Smooth muscle cell of the pulmonary artery (primary cell): ENCODE measurements around the gene FGFBP3. TPM values are rescaled to one million over a fixed set of nuclear protein-coding genes. Genes with fewer than 3 reads are reported as not detected.

ENCODE experiments used
- total RNA-seq: library from RNA; depleted of rRNA; stranded (reverse); fragments of >200 nt; gene quantifications from 2 replicates; pipeline ENCODE4 v1.2.3, GENCODE V29; 2014

The FGFBP3 gene
- total RNA-seq, result 0.33 and 0.36 TPM in 2 replicates

DNA sequence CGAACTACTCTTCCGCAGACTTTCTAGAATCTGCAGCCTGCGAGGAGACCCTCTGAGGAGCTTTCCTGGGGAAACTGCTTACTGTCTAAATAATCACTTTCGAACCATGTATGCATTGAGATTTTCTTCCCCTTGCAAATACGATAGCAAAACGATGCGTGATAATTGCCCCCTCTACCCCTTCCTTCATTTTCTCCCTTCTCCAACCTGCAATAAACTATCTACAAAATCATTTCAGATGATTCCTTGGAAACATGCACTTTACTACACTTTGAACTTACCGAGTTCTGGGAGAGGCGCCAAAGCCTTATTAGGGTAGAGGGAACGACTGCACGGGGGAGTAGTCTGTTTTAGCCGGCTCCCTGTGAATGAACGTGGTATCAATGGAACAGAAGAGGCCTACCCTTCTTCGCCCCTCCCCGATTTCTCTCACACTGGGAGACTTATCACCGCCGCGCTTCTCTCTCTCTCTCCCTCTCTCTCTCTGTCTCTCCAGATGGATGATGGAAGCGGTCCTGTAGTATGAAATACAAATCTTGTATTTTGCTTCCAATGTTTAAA is at the start of gene FGFBP3:
Gene FGFBP3 (minus strand): TSS at position 370 of the 561 bp plus-strand sequence. CDS start 517 bp downstream, outside the sequence.

DNA sequence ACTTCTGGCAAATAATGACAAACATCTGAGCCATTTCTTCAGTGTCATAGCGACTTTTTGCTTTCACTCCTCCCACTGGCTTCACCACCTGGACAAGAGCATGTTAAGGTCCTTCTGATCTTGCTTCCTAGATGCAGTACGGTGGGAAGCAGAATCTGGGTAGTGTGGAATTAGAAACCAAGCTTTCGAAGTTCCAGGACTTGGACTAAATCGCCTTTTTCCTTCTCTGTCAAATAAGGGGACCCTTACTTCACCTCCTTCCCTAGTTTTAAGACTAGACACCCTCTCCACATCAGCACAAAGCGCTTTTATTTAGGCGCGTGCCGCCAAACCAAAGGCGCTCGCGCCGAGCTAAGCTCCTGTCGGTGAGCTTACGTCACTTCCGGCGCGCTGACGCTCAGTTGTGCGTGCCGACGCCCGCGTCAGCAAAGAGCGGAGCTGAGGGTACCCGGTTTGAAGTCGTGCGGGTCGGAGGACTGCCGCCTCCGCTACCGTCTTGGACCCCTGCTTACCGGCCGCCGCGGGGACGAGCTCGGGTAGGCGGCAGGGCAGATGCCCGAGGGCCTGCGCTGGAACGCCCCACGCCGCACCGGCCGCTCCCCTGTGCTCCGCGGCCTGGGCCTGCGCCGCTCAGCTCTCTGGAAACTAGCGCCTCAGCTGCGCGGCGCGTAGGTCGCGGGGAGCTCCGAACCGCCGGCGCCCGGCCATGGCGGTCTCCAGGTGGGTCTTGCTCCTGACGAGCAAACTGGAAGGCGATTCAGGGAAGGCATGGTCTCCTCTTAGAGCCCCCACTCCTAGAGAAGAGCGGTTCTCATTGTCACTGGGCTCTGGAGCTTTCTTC is 14.3 kb upstream of the FGFBP3 start, which contains the start of gene BTAF1:
Gene BTAF1 (plus strand): TSS at position 400 of the 841 bp plus-strand sequence. CDS start 307 bp downstream, at position 707.

Other genes starting within 250 kb of the FGFBP3 start
- 65.9 and 69.8 TPM in 2 replicates for gene TNKS2, start 111.1 kb downstream of the FGFBP3 start, total RNA-seq
- 43.1 and 48.8 TPM in 2 replicates for gene BTAF1, start 14.3 kb upstream of the FGFBP3 start, total RNA-seq